AG04450 (cell line): ENCODE results near the gene MED25. TPM values are rescaled to one million over a fixed set of nuclear protein-coding genes. Genes with fewer than 3 reads are reported as not detected.
"Not testable (repeated sequence)": the region's sequence is repeated elsewhere in the genome, so short reads cannot be mapped to it uniquely, and the experiment has no call there.

Source experiments
- CTCF ChIA-PET: fragments of 300-600, 350-600 bp; formaldehyde crosslinking; extraction: SDS; loops from one replicate; lab custom pipeline; 2022; ENCODE audit warnings: antibody characterized with exemption, inconsistent platforms; lab: Charles Lee
- POLR2A ChIA-PET: fragments of 350-600 bp; formaldehyde crosslinking; extraction: SDS; loops from one replicate; lab custom pipeline; 2021; ENCODE audit warnings: antibody characterized with exemption, inconsistent platforms; lab: Yijun Ruan, JAX
- DNase-seq: peaks from one replicate; pipeline ENCODE4 v3.0.0-alpha.2; 2011; ENCODE audit warnings: low read depth, low spot score
- H3K27ac ChIP-seq: one replicate; pipeline ENCODE4 v1.5.1; 2012; ENCODE audit warnings: low read depth, low read length, control low read depth
- H3K27me3 ChIP-seq: one replicate; pipeline ENCODE4 v1.6.0; 2012; ENCODE audit warnings: low read length; ENCODE audit not compliant: control insufficient read depth, insufficient read depth
- H3K4me3 ChIP-seq: 2 replicates; pipeline ENCODE4 v1.5.1; 2011; ENCODE audit warnings: mild to moderate bottlenecking, low read depth, low read length, control low read depth
- H3K9me3 ChIP-seq: 2 replicates; pipeline ENCODE4 v1.5.1; 2012; ENCODE audit warnings: low read length; ENCODE audit not compliant: control insufficient read depth, insufficient read depth
- CTCF ChIP-seq: IDR thresholded peaks from 2 replicates; pipeline ENCODE4 v1.5.1; 2011; ENCODE audit warnings: low read depth, low read length, control low read depth, inconsistent platforms
- polyA plus RNA-seq: library from polyadenylated mRNA; depleted of rRNA; stranded (reverse); fragments of >200 nt; gene quantifications from 2 replicates; pipeline ENCODE4 v1.2.3, GENCODE V29; 2011

MED25 gene
- polyA plus RNA-seq, 1 experiment = 12.6 TPM

DNA sequence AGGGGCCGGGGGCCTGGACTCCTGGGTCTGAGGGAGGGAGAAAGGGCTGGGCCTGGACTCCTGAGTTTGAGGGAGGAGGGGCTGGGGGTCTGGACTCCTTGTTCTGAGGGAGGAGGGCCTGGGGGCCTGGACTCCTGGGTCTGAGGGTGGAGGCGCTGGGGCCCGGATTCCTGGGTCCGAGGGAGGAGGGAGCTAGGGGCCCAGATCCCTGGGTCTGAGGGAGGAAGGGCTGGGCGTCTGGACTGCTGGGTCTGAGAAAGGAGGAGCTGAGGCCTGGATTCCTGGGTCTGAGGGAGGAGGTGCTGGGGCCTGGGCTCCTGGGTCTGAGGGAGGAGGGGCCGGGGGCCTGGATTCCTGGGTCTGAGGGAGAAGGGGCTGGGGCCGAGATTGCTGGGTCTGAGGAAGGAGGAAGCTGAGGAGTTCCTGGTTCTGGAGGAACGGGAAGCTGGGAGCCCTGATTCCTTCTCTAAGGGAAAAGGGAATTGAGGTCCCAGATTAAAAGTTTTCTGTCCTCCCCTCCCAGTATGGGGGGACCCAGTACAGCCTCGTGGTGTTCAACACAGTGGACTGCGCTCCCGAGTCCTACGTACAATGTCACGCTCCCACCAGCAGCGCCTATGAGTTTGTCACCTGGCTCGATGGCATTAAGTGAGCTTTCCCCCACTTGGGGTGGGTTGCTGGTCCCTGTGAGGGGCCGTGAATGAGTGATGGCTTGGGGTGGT, 721 bp downstream of the MED25 start:
- ChIA-PET POLR2A (interaction anchor here (1.1 kb wide), 1 partner anchor 59 kb away, joined by 4 read pairs; the partner anchor contains the start of genes AKT1S1 and TBC1D17), CTCF (interaction anchor here (1.0 kb wide), 1 partner anchor 11 kb away, joined by 3 read pairs; no protein-coding TSS in a partner anchor)
- no peak for DNase-seq
- Histone ChIP-seq H3K27ac (peak overlapping the region; percentile 21), H3K27me3 (no peaks in the 10 kb centered on the region), H3K4me3 (peak overlapping the region; percentile 99), H3K9me3 (no peaks in the 10 kb centered on the region; the same call in 1 of the 2 replicates)
- no peak for TF ChIP-seq CTCF

- H3K27ac ChIP-seq, DNase-seq, H3K27me3 ChIP-seq, H3K9me3 ChIP-seq: not testable (repeated sequence)
- ChIA-PET CTCF (interaction anchor here (0.7 to 1.0 kb wide), 2 partner anchors 12 to 137 kb away, joined by 3 to 4 read pairs; no protein-coding TSS in a partner anchor), POLR2A (interaction anchor here (0.6 kb wide), 1 partner anchor 58 kb away, joined by 3 read pairs; the partner anchor contains the start of gene TBC1D17)
- H3K4me3 ChIP-seq = peak overlapping the region; percentile 99
Measured at GRCh38 chr19:49819452-49820115, 1.5 kb downstream of the MED25 start.

- no peak overlapping the region for H3K4me3 ChIP-seq
- no peaks in the 10 kb centered on the region; the same call in 1 of the 2 replicates for H3K9me3 ChIP-seq
- DNase-seq = no peak
- H3K27ac ChIP-seq = no peak overlapping the region
- TF ChIP-seq CTCF = no peak
- no peaks in the 10 kb centered on the region for H3K27me3 ChIP-seq
- ChIA-PET CTCF (interaction anchor here (0.7 kb wide), 1 partner anchor 138 kb away, joined by 4 read pairs; no protein-coding TSS in a partner anchor), POLR2A (no interaction called here)
Measured at GRCh38 chr19:49820125-49820524, 2.0 kb downstream of the MED25 start.

DNA sequence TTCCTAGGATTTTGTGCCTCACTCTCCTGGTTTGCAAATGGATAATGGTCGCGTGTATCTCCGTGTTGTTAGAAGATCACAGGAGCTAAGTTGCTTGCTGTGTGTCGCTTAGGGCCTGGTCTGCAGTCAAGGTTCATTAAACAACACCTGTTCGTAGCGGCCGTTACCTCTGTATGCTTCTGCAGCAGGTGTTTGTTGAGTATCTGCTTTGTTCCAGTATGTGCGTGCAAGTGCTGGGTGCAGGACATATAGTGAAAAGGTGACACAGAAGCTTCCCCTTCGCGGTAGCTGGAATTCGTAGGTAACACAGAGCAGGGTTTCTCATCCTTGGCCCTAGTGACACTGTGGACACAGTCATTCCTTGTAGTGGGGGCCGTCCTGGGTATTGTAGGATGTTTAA, 5.4 kb downstream of the MED25 start:
- H3K4me3 ChIP-seq = no peak overlapping the region
- TF ChIP-seq CTCF = no peak
- H3K27me3 ChIP-seq = no peaks in the 10 kb centered on the region
- H3K27ac ChIP-seq = no peak overlapping the region
- ChIA-PET CTCF (no interaction called here), POLR2A (no interaction called here)
- DNase-seq = no peak
- H3K9me3 ChIP-seq = no peaks in the 10 kb centered on the region; the same call in 1 of the 2 replicates

GRCh38 chr19:49824662-49825061, 6.6 kb downstream of the MED25 start:
- H3K4me3 ChIP-seq = no peak overlapping the region
- POLR2A ChIA-PET = no interaction called here
- H3K27ac ChIP-seq = no peak overlapping the region
- H3K9me3 ChIP-seq = no peaks in the 10 kb centered on the region
- no peaks in the 10 kb centered on the region for H3K27me3 ChIP-seq
- no peak for TF ChIP-seq CTCF
- CTCF ChIA-PET = no interaction called here
- DNase-seq = no peak
